IPS DF 19.7 (cell line): ENCODE data around the gene COTL1.
"Not testable (repeated sequence)": the region's sequence is repeated elsewhere in the genome, so short reads cannot be mapped to it uniquely, and the experiment has no call there.

Experiments
- DNase-seq: peaks from one replicate; pipeline ENCODE4 v3.0.0-alpha.2; 2013; ENCODE audit warnings: low read depth, low spot score

The COTL1 gene

DNA sequence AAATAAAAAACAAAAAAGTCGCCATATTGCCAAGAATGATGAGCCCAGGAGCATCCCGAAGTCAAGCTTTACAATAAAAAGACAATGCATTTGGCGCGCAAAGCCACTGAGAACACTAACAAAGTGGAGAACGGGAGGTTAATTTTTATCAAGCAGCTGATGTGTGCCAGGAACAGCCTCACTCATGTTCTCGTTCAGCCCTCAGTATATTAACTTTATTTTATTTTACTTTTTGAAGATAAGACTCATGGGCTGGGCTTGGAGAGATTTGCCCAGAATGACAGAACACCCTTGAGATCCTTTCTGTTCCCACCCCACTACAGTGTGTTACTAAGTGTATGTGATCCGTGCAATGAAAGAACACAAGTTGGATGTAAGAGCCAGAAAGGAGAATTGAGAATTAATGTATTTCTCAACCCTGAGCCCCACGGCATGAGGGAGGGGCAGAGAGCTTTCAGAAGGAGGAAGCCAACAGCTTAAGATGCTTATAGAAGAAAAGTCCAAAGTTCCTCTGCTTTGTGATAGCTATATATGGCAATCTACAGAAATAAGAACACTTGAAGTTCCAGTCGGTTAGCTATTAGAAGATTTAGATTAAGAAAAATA lies 48.4 kb downstream of the COTL1 start:
- no peak for DNase-seq

DNA sequence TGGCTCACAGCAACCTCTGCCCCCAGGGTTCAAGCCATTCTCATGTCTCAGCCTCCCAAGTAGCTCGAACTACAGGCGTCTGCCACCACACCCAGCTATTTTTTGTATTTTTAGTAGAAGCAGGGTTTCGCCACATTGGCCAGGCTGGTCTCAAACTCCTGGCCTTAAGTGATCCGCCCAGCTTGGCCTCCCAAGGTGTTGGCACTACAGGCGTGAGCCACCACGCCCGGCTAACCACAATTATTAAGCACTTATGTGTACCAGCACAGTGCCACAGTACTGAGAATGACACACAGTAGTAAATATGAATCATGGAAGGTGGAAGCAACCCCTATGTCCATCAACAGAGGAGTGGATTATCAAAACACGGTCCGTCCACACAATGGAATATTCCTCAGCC lies 49.8 kb downstream of the COTL1 start:
- no peak for DNase-seq

DNA sequence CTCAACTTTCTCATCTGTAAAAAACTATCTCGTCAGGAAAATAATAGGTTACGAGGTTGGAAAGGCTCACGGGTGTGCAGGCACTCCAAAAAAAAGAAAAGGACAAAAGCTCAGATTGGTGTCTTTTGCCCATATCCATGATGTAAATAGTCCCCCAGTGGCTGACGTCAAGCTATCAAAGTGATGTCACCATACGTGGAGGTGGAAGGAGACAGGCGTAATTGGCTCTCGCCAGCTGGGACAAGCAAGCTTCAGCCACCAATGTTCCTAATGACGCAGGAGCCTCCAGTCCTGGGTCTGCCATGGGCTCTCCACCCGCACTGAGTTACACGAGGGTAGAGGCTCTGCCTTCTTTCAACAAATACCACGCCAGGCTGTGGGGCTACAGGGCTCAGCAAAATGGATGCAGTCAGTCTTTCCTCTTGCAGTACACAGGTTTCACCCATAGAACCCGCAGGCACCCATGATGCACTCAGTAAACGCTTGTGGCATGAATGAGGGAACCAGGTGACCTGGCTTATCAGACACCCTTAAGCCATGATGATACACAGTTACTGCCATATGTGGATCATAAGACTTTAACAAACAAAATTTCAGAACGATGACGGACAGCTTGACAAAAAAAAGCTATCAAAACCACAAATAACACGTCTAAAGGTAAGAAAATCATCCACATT lies 50.5 kb downstream of the COTL1 start:
- no peak for DNase-seq

DNA sequence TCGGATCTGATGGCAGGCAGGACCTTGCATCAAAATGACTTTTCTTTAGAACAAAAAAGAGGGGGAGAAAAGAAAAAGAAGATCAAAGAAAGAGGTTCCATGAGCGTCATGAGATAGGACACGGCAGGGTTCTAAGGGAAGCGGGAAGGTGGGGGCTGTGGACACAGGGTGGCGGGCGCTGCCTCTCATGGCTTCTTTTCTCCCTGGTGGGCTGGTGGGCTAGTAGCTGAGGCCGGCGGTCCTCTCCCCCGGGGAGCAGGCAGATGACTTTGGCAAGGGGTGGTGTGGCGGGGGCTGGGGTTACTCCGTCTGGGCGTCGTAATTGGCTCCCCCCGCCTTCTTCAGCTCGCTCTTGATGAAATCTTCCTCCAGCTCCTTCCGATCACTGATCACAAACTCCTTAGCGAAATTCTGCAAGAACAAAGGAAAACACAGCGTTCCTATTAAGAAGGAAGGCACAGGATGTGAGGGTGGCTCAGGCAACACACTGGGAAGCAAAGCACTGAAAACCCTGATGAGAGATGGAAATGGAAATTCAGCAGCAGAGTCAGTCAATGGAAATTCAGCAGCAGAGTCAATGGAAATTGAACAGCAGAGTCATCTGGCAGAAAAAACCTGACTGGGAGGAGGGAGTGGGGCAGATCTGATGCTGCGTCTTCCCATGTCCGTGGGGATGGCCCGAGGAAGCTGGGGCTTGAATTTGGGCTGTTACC lies 51.2 kb downstream of the COTL1 start:
- DNase-seq, result no peak

DNA sequence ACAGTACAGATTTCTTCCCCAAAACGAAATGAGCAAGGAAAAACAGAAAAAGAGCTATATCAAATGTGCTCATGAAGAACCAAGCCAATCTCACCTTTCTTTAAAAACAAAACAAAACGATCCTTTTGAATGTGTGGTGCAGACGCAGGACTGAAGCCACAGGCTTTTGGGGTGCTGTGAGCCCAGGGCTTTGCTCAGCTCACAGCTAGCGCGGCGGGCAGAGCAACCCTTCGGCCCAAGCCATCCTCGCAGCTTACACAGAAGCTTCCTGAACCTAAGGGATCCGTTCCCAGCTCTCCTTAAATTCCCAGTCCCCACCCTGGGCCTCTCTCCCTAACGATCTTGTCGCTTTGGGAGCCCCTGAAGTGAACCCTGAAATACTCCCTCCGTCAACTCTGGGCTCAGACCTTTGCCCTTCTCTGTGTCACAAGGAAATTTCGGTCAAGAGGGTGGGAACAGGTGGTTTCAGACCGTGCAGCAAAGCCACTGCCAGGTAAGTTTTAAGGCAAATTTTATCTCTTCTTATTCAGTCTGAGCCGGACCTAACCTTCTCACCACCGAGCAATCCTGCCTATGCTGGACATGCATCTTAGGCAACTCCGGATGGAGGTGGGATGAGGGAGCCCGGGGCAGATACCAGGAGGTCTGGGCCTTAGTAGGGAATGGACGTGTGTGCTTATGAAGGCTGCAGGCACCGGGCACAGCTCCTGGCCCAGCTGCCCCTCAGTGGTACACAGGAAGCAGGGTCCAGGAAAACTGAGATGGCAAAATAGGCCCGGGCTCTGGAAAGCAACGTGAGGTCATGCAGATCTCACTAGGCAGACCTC lies 52.0 kb downstream of the COTL1 start:
- DNase-seq, result no peak

DNA sequence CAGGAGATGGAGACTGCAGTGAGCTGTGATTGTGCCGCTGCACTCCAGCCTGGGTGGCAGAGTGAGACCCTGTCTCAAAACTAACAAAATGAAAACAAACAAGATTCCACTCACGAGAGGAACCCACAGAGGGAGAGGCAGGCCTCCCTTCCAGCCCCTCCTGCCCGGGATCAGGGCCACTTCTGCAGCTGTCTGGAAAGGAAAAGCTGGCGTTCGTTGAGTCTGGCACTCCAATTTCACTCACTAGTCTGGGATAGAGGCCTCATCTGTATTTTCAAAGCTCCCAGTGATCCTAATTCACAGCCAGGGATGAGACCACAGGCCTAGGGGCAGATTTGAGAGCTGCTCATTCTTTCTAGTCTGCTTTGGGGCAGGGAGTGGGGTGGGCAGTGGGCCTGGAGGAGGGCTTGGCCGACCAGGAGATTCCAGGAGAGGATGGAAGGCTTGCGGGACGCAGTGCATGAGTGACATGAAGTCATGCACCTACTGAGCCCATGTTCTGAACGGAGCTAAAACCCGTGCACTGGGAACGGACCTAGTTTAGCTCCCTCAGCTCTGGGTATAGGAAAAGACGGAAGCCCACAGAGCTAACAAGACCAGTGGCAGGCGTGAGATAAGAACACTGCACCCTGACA lies 54.0 kb downstream of the COTL1 start:
- DNase-seq, result no peak

DNA sequence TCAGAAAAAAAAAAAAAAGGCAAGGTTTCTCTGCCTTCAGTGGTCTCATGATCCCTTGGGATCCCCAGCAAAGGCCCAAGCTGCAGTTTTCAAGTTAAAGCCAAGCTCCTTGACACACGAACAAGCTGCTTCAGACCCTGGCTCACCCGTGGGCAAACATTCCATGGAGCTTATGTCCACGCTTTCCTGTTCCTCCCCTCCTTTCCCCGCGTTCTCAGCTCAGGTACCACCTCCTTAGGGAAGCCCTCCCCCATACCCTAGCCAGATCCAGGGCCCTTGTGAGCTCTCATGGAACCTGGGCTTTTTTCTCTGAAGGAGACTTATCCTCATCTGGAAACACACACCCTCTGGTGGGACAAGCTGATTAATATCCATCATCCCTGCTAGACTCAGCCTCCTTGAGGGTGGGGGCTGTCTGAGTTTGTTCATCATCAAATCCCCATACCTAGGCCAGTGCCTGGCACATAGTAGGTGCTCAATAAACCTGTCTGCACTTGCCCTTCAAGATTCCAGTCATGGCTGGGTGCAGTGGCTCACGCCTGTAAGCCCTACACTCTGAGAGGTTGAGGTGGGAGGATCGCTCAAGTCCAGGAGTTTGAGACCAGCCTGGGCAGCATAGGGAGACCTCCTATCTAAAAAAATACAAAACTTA lies 54.7 kb downstream of the COTL1 start:
- DNase-seq, result no peak

DNA sequence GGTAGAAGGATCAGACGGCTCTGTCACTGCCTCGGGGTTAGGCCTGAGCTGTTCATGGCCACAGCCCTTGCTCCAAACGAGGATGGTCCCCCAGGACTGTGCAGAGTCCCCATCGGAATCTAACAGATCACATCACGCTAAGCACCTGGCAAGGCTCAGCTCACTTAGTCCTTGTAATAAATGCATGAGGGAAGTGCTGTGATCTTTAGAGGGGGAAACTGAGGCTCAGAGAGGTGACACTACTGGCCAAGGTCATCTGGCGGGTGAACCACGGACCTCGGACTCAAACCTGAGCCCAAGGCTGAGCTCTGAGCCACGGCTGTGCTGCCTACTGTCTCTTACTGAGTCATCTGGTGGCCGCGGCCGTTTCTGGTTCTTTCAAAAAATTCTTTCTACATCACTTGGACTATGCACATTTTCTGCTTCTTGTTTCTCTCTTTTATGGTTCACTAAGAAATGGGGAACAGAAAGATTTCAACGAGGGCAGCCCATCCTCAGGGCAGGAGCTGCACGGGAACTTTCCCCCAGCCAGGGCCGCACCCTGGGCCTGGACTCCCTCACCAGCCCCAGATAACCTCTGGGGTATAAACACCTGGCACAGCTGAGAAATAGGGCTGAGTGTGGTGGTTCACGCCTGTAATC lies 55.6 kb downstream of the COTL1 start:
- no peak for DNase-seq

DNA sequence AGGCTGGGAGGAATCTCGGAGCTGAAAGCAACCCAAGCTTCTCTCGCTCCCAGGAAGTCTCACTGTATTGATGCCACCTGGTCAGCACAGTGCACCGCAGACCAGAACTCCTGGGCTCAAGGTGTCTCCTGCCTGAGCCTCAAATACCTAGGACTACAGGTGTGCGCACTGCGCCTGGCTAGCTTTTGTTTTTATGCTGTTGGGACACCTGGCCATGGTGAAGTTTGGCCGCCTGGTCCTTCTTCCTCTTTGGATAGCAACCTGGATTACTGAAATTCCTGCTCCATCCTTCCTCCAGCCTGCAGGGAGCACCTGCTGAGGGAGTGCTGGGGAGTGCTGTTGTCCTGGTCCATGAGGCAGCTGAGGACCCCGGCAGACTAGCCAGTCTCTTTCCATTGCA lies 56.6 kb downstream of the COTL1 start:
- no peak for DNase-seq

DNA sequence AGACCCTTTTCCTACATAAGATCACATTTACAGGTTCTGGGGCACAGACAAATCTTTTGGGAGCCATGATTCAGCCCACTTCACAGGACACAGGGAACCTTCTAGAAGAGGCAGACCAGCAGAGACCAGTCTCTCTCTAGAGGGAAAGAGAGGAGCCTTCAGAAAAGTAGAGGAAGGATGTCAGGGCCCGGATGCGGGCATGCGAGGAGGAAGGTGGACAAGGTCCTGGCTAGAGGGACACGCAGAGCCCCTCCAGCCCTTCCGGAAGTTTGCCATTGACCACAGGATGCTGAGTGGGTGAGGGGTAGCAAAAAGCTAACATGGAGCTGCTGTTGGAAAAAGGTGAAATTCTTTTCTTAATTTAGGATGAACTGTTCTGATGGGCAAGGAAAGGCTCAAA lies 57.6 kb downstream of the COTL1 start:
- DNase-seq, result no peak

DNA sequence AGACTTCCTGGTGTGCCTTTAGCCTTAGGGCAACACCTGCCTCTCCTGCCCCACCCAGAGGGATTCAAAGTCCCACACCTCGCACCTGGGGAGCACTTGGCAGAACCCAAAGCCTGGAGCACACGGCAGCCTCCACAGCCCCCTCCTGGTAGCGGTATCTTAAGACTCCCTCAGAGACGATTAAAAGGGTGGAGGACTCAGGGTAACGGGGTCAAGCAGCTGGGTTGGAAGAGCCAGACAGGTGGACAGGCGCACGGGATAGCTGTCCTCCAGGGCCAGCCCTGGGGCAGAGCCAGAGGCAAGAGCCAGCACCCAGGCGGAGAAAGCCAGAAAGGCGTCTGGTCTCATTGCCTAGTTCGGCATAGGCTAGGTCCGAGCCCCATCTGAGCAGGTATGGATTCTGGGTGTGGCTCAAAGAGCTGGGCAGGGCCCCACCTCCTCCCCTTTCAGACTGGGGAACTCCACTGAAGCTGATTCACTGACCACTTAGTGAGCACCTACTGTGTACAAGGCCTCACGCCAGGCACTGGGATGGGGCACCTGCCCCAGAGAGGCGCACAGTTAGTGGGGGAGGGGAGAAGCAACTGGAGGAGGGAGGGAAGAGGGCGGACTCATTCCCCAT lies 58.5 kb downstream of the COTL1 start:
- DNase-seq, result no peak

DNA sequence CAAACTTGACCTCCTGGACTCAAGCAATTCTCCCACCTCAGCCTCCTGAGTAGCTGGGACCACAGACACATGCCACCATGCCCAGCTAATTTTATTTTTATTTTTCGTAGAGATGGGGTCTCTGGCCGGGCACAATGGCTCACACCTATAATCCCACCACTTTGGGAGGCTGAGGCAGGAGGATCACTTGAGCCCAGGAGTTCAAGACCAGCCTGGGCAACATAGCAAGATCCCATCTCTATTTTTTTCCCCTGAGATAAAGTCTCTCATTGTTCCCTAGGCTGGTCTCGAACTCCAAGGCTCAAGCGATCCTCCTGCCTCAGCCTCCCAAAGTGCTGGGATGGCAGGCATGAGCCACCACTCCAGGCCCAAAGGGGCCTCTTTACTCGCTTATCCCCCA lies 59.0 kb downstream of the COTL1 start:
- not testable (repeated sequence) for DNase-seq

DNA sequence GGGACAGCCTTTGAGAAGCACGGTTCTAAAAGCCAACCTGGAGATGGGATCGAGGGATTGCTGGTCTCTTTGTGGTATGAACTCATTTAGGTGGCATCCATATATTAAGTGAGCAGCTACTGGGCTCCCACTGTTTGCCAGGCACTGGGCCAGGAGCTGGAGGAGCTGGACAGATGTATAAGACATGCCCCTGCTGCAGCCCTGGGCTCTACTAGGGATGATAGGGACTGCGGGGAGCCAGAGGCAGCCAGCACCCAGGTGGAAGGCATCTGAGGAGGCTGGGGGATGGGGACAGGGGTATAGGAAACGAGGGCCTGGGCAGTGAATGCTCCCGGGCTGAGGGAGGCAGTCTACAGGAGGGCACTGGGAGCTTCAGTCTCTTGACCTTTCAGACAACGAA lies 60.4 kb downstream of the COTL1 start:
- DNase-seq, result no peak

DNA sequence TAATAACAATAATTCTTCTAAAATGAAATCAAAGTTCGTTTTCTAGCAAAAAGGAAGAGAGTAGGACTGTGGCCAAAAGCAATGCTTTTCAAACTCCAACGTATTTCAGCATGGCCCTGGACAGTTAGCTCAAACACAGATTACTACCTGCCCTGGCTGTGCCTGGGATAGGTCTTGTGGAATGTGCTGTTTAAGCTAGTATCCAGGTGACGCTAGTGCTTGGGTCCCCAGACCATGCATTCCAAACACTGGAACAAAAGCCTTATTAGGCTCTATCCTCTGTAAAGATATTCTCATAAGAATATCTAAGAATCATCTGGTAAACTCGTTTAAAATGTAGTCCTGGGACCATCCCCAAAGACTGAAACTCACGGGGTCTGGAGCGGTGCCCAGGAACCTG lies 60.8 kb downstream of the COTL1 start:
- DNase-seq, result no peak

DNA sequence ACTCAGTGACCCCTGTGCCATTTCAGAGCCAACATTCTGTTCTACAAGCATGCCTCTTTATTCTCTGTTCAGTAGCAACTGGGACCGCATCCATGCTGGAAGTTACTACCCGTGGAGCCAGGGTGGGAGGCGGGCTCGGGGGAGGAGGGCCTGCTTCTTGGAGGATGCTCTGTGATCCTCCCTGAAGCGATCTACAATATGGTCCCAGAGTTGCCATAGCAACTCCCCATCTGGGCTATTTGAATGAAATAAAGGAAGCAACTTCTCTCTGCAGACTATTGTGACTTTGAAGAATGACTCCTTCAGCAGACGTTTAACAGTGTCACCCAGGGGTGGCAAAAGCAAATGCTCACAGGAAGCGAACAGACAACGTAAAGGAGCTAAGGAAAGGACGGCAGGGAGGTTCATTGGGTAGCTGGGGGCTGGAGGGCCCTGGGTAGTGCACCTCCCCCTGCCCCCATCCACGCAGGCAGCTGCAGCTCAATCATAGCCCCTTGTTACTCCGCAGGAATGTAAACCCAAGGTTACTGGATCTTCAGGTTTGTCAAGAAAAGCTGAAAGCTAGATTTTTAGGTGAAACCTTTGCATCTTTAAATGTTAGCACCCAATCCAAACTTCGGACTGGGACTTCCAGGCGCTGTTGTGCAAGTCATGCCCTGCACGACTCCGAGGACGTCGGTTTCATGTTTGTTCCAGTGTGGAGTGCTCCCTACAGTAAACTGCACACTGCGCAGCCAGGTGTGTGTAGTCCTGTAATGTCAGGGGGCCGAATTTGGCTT lies 62.3 kb downstream of the COTL1 start:
- no peak for DNase-seq

DNA sequence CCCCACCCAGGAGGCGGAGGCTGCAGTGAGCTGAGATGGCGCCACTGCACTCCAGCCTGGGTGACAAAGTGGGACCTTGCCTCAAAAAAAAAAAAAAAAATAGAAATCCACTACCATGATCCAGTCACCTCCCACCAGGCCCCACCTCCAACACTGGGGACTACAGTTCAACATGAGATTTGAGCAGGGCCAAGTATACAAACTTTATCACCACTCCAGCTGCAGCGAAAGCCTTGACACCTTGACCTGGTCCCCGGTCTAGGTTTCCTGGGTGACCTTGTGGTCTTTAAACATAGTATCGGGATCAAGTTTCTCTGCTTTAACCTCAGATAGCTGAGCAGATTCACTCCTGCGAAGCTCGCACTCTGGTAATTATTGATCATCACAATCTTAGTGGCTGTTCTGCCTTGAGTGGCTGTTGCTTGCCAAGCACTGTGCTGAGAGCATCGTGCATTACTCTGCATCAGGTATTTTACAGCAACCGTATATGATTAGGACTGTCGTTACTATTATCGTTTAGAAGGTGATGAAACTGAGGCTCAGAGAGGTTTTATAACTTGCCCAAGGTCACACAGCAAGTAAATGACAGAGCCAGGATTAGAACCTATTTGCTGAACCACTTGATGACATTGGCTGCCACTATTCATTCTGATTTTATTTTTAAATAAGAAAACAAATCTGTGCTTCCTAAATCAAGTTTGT lies 63.1 kb downstream of the COTL1 start:
- no peak for DNase-seq

DNA sequence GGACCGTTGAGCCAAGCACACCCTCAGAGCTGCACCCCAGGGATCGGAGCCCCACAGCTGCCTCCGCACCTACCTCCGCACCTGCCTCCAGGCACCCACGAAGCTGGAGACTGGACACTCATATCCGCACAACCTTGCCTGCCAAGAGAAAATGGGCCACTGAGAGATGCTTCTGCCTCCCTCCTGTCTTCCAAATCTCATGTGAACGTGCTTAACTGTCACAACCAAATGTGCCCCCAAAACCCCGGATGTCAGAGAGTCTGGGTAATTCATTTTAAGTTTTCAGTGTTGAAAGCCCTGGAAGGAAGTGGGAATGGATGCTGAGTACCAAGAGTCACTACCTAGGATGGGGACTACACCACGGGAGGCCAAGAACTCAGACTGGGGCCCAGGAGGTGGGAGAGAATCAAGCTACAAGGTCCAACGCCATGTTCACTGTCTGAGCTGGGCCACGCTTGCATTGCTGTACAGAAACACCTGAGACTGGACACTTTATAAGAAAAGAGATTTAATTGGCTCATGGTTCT lies 63.9 kb downstream of the COTL1 start:
- DNase-seq, result no peak

DNA sequence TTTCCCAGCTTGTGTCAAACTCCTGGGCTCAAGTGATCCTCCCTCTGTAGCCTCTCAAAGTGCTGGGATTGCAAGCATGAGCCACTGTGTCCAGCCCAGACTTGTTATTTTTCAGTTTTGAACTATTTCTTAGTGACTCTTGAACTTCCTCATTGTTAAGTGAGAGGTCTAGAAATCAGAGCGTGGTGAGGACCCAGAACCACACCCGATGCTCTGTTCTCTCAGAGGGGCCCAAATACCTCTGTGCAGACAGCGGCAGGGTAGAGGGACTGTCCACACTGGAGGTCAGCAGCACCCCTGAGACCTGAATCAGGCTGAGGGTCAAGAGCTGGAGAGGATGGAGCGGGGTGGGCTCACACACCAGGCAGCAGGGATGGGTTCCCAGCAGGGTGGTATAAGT lies 65.7 kb downstream of the COTL1 start:
- no peak for DNase-seq

DNA sequence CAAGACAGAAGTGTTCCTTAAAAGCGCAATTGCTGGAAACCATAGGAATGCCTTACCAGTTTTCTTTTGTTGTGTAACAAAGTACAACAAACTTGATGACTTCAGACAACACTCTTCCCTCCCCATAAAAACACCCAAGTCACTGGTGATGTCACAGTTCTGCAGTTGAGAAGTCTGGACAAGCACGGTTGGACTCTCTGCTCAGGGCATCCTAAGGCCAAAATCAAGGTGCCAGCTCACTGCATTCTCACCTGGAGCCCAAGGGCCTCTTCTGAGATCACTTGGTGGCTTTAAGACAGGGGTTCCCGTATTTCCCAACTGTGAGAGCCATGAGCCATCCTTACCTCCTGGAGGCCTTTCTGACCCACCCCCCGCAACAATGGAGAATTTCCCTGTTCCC lies 67.8 kb downstream of the COTL1 start:
- DNase-seq, result no peak
